ENCODE measurements around the gene KIF19. TPM values are rescaled to one million over a fixed set of nuclear protein-coding genes. Genes with fewer than 3 reads are reported as not detected.

The KIF19 gene
- total and polyA plus RNA-seq, 2 of the 4 experiments (the other 2 are of a cell fraction): not detected

- in situ Hi-C loops (cut with MboI; ENCODE audit: low sequenced_read_pairs) (no loop called here), intact Hi-C loops (cut with micrococcal nuclease) (no loop called here), dilution Hi-C loops (cut with HindIII; ENCODE audit: low sequenced_read_pairs, unreplicated experiment) (no loop called here)
- ChIA-PET POLR2A (ENCODE audit: unreplicated experiment) (no interaction called here), CTCF (no interaction called here)
- Histone ChIP-seq H3K9ac (ENCODE audit: low read depth, low read length) (no peak overlapping the region), H4K20me1 (ENCODE audit: insufficient read depth, low read length) (no peaks in the 10 kb centered on the region), H2BK120ac (ENCODE audit: low read depth, low read length) (no peak overlapping the region), H2AFZ (replicated peaks; ENCODE audit: low read length, poor library complexity) (no peak overlapping the region), H3K27ac (ENCODE audit: insufficient read depth, low read length) (no peak overlapping the region), H3K4ac (ENCODE audit: low read depth, low read length) (no peak overlapping the region), H3K56ac (ENCODE audit: extremely low read depth, insufficient read depth, low read length) (no peak overlapping the region), H3K14ac (replicated peaks; ENCODE audit: low read depth, low read length) (no peak overlapping the region), H3K4me1 (ENCODE audit: control insufficient read depth, insufficient read depth, low read length) (no peaks in the 10 kb centered on the region), H3K23ac (ENCODE audit: low read depth, low read length) (no peak overlapping the region), H3K4me2 (ENCODE audit: low read depth, low read length) (no peak overlapping the region), H2AK9ac (replicated peaks; ENCODE audit: low read depth, low read length, poor library complexity) (no peak overlapping the region), H3K9me1 (ENCODE audit: insufficient read depth, low read length) (no peaks in the 10 kb centered on the region), H4K91ac (ENCODE audit: insufficient read depth, low read depth, low read length) (no peak overlapping the region), H2BK20ac (ENCODE audit: low read depth, low read length) (no peak overlapping the region), H3K36me3 (ENCODE audit: control insufficient read depth, insufficient read depth, low read length) (no peaks in the 10 kb centered on the region), H3K9me3 (ENCODE audit: control insufficient read depth, insufficient read depth, low read length) (peaks cover 15% of the 10 kb centered on the region), H3K18ac (ENCODE audit: low read depth, low read length) (no peak overlapping the region), H3K27me3 (ENCODE audit: control insufficient read depth, insufficient read depth, low read length) (no peaks in the 10 kb centered on the region), H2AK5ac (ENCODE audit: low read depth, low read length) (no peak overlapping the region), H4K5ac (ENCODE audit: low read depth, low read length) (no peak overlapping the region), H2BK15ac (ENCODE audit: low read depth, low read length) (no peak overlapping the region), H2BK5ac (ENCODE audit: low read depth, low read length, poor library complexity, severe bottlenecking) (no peak overlapping the region), H3K79me1 (ENCODE audit: low read depth in 1 of 2, low read length in 2 of 2) (no peaks in the 10 kb centered on the region), H4K8ac (ENCODE audit: low read depth in 2 of 2, low read length in 2 of 2) (no peak overlapping the region), H3K4me3 (ENCODE audit: insufficient read depth, low read depth, low read length) (no peak overlapping the region)
- ATAC-seq (ENCODE audit: low read depth) (no peak), DNase-seq (no peak)
- no CpG with 5 or more reads among the region's 6 CpGs for WGBS, 2 experiments (ENCODE audit: extremely low coverage in 2 of 2, insufficient read length in 1 of 2)
- no peak for TF ChIP-seq RAD21 (IDR thresholded peaks at IDR 0.05; ENCODE audit: low read length)
- TF ChIP-seq SMC3 (IDR thresholded peaks at IDR 0.05; ENCODE audit: low read depth, low read length): no peak
- no peak for TF ChIP-seq CHD1 (IDR thresholded peaks at IDR 0.05; ENCODE audit: low read depth, low read length)
- no peak for TF ChIP-seq MXI1 (IDR thresholded peaks at IDR 0.05; ENCODE audit: borderline replicate concordance, low read depth, low read length)
- no peak for TF ChIP-seq MAZ (IDR thresholded peaks at IDR 0.05; ENCODE audit: borderline replicate concordance, low read depth, low read length)
- TF ChIP-seq NFE2L2 (IDR thresholded peaks at IDR 0.05; ENCODE audit: low read depth, low read length): no peak
- no peak for TF ChIP-seq FOS (IDR thresholded peaks at IDR 0.05; ENCODE audit: low read depth, low read length)
- TF ChIP-seq CEBPB (IDR thresholded peaks at IDR 0.05; ENCODE audit: low read depth, low read length): no peak
- TF ChIP-seq RFX5 (IDR thresholded peaks at IDR 0.05; ENCODE audit: low read depth, low read length): no peak
- TF ChIP-seq, protein P1, sequence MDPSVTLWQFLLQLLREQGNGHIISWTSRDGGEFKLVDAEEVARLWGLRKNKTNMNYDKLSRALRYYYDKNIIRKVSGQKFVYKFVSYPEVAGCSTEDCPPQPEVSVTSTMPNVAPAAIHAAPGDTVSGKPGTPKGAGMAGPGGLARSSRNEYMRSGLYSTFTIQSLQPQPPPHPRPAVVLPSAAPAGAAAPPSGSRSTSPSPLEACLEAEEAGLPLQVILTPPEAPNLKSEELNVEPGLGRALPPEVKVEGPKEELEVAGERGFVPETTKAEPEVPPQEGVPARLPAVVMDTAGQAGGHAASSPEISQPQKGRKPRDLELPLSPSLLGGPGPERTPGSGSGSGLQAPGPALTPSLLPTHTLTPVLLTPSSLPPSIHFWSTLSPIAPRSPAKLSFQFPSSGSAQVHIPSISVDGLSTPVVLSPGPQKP (IDR thresholded peaks at IDR 0.05; ENCODE audit: borderline replicate concordance, low read depth, low read length): no peak
- TF ChIP-seq BHLHE40 (IDR thresholded peaks at IDR 0.05; ENCODE audit: low read depth, low read length): no peak
- TF ChIP-seq RCOR1 (IDR thresholded peaks at IDR 0.05; ENCODE audit: insufficient replicate concordance, low read length): no peak
- TF ChIP-seq, protein P2, sequence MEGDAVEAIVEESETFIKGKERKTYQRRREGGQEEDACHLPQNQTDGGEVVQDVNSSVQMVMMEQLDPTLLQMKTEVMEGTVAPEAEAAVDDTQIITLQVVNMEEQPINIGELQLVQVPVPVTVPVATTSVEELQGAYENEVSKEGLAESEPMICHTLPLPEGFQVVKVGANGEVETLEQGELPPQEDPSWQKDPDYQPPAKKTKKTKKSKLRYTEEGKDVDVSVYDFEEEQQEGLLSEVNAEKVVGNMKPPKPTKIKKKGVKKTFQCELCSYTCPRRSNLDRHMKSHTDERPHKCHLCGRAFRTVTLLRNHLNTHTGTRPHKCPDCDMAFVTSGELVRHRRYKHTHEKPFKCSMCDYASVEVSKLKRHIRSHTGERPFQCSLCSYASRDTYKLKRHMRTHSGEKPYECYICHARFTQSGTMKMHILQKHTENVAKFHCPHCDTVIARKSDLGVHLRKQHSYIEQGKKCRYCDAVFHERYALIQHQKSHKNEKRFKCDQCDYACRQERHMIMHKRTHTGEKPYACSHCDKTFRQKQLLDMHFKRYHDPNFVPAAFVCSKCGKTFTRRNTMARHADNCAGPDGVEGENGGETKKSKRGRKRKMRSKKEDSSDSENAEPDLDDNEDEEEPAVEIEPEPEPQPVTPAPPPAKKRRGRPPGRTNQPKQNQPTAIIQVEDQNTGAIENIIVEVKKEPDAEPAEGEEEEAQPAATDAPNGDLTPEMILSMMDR (conservative IDR thresholded peaks at IDR 0.05; ENCODE audit: low read depth, low read length): no peak
- TF ChIP-seq POLR2A (IDR thresholded peaks at IDR 0.05; ENCODE audit: low read depth, low read length): no peak
- no TSS peak for BruUV-seq (replicated peaks)
These were observed 78.8 kb downstream of the KIF19 start for GRCh38 chr17:74404789-74405188.
